Neural cell (in vitro differentiated cells): ENCODE measurements around the gene ZNF536. TPM values are rescaled to one million over a fixed set of nuclear protein-coding genes. Genes with fewer than 3 reads are reported as not detected.

Experiments used
- H2AFZ ChIP-seq: fragments of 200-600, 300-800 bp; sonication (generic), shearing (Covaris generic); 2 replicates; pipeline ENCODE4 v1.6.0; 2014; ENCODE audit warnings: low read depth, mild to moderate bottlenecking, antibody characterized with exemption, low read length, moderate library complexity
- H3F3A ChIP-seq: fragments of 200-600 bp; shearing (Covaris generic); 2 replicates; pipeline ENCODE4 v1.6.1; 2016; ENCODE audit warnings: mild to moderate bottlenecking, moderate library complexity, mixed read lengths, antibody characterized with exemption, low read length; ENCODE audit not compliant: insufficient read depth, poor library complexity, severe bottlenecking
- H3K27ac ChIP-seq: fragments of 200-600, 300-800 bp; sonication (generic), shearing (Covaris generic); 2 replicates; pipeline ENCODE4 v1.5.1; 2014; ENCODE audit warnings: mild to moderate bottlenecking, low read length, moderate library complexity
- H3K27me3 ChIP-seq: fragments of 300-800, 200-600 bp; sonication (generic), shearing (Covaris generic); 2 replicates; pipeline ENCODE4 v1.6.0; 2014; ENCODE audit warnings: mild to moderate bottlenecking, low read depth, low read length, moderate library complexity; ENCODE audit not compliant: insufficient read depth
- H3K36me3 ChIP-seq: fragments of 300-800, 200-600 bp; sonication (generic), shearing (Covaris generic); 2 replicates; pipeline ENCODE4 v1.5.1; 2014; ENCODE audit warnings: mild to moderate bottlenecking, antibody characterized with exemption, low read length, moderate library complexity; ENCODE audit not compliant: insufficient read depth
- H3K4me2 ChIP-seq: fragments of 300-800, 200-600 bp; sonication (generic), shearing (Covaris generic); 2 replicates; pipeline ENCODE4 v1.6.0; 2014; ENCODE audit warnings: mild to moderate bottlenecking, low read length
- H3K4me3 ChIP-seq: fragments of 300-800, 200-600 bp; sonication (generic), shearing (Covaris generic); 2 replicates; pipeline ENCODE4 v1.5.1; 2014; ENCODE audit warnings: mild to moderate bottlenecking, low read length, moderate library complexity
- H3K79me2 ChIP-seq: fragments of 200-600 bp; shearing (Covaris generic); replicated peaks from 2 replicates; pipeline ENCODE4 v1.6.0; 2014; ENCODE audit warnings: mild to moderate bottlenecking, low read length, moderate library complexity; ENCODE audit not compliant: insufficient read depth
- H3K9ac ChIP-seq: fragments of 300-800, 200-600 bp; sonication (generic), shearing (Covaris generic); 2 replicates; pipeline ENCODE4 v1.6.1; 2016; ENCODE audit warnings: mild to moderate bottlenecking, low read length, mixed read lengths
- H3K9me2 ChIP-seq: fragments of 200-600 bp; shearing (Covaris generic); 2 replicates; pipeline ENCODE4 v1.6.1; 2016; ENCODE audit warnings: mild to moderate bottlenecking, low read length, mixed read lengths; ENCODE audit not compliant: insufficient read depth
- H3K9me3 ChIP-seq: fragments of 200-600, 300-800 bp; sonication (generic), shearing (Covaris generic); 2 replicates; pipeline ENCODE4 v1.6.1; 2016; ENCODE audit warnings: mild to moderate bottlenecking, mixed run types, low read length, moderate library complexity, mixed read lengths
- H4K20me1 ChIP-seq: fragments of 200-600 bp; shearing (Covaris generic); 2 replicates; pipeline ENCODE4 v1.6.1; 2016; ENCODE audit warnings: mild to moderate bottlenecking, mixed run types; ENCODE audit not compliant: insufficient read depth
- EP300 ChIP-seq: fragments of 450-650 bp; conservative IDR thresholded peaks from 2 replicates; pipeline ENCODE4 v1.6.1; 2014; ENCODE audit warnings: antibody characterized with exemption, mild to moderate bottlenecking, moderate library complexity; ENCODE audit not compliant: poor library complexity, severe bottlenecking
- EZH2 ChIP-seq: fragments of 200-600, 300-800 bp; shearing (Covaris generic), sonication (generic); IDR thresholded peaks from 2 replicates; pipeline ENCODE4 v1.6.1; 2014; ENCODE audit warnings: antibody characterized with exemption, low read length, borderline replicate concordance, mild to moderate bottlenecking; ENCODE audit not compliant: insufficient read depth, poor library complexity, severe bottlenecking
- MXI1 ChIP-seq: fragments of 450-650 bp; conservative IDR thresholded peaks from 2 replicates; pipeline ENCODE4 v1.6.1; 2014; ENCODE audit warnings: antibody characterized with exemption, mild to moderate bottlenecking; ENCODE audit not compliant: poor library complexity, severe bottlenecking
- POLR2AphosphoS5 ChIP-seq: IDR thresholded peaks from 2 replicates; pipeline ENCODE4 v1.6.1; 2012
- RAD21 ChIP-seq: fragments of 450-650 bp; conservative IDR thresholded peaks from 2 replicates; pipeline ENCODE4 v1.6.1; 2014; ENCODE audit warnings: antibody characterized with exemption, mild to moderate bottlenecking, moderate library complexity
- SMC3 ChIP-seq: fragments of 450-650 bp; conservative IDR thresholded peaks from 2 replicates; pipeline ENCODE4 v1.6.1; 2014; ENCODE audit warnings: antibody characterized with exemption, mild to moderate bottlenecking, moderate library complexity; ENCODE audit not compliant: poor library complexity
- TAF1 ChIP-seq: IDR thresholded peaks from 2 replicates; pipeline ENCODE4 v1.6.1; 2012; ENCODE audit warnings: low read depth
- polyA plus RNA-seq: library from polyadenylated mRNA; depleted of rRNA; stranded (reverse); fragments of >200 nt; gene quantifications from 2 replicates; pipeline ENCODE4 v1.2.3, GENCODE V29; 2014
- TF ChIP-seq, protein P1 (sequence below): IDR thresholded peaks from 2 replicates; pipeline ENCODE4 v1.6.1; 2012; ENCODE audit warnings: borderline replicate concordance
- TF ChIP-seq, protein P2 (sequence below): fragments of 450-650 bp; IDR thresholded peaks from 2 replicates; pipeline ENCODE4 v1.5.1; 2014; ENCODE audit warnings: antibody characterized with exemption, mild to moderate bottlenecking, moderate library complexity; ENCODE audit not compliant: poor library complexity, severe bottlenecking

ZNF536 gene
- polyA plus RNA-seq, 1 donor from 2014 or later = 13.9 TPM

DNA sequence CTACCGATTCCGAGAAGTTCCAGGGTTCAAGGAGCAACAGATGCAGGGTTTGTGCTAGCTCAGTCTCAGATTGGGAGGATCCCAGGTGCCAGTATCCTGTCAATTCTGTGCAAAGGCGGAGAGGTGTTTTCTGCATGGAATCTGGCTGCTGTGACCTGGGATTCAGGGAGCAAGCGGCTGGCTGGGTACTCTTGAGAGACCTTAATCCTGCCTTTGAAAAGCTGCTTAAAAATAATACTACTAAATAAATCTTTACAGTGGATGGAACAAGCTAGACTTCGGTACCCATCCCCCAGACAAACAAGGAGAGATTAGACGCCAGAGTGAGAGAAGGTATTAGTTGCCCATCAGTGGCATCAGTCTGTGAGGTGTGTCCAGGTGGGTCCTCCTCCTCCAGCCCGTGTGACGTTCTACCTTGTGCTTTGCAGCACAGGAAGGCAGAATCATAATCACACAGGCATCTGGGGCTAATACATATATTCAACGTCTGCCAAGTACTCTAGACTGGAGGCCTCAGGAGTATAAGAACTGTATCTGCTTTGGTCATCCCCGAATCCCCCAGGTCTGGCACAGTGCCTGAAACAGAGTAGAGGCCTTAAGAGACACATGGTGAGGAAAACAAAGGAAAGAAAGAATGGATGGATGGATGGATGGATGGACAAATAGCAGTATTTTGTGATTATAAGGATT lies 230.6 kb downstream of the ZNF536 start:
- no peaks in the 10 kb centered on the region for H3K9me2 ChIP-seq
- no peak overlapping the region for H3K4me3 ChIP-seq
- no peaks in the 10 kb centered on the region for H3K79me2 ChIP-seq
- H3F3A ChIP-seq = no peaks in the 10 kb centered on the region
- no peaks in the 10 kb centered on the region for H3K9me3 ChIP-seq
- TF ChIP-seq EP300 (no peak), MXI1 (no peak), TAF1 (no peak), SMC3 (no peak), POLR2AphosphoS5 (no peak), RAD21 (no peak), EZH2 (no peak)
- TF ChIP-seq, protein P1, sequence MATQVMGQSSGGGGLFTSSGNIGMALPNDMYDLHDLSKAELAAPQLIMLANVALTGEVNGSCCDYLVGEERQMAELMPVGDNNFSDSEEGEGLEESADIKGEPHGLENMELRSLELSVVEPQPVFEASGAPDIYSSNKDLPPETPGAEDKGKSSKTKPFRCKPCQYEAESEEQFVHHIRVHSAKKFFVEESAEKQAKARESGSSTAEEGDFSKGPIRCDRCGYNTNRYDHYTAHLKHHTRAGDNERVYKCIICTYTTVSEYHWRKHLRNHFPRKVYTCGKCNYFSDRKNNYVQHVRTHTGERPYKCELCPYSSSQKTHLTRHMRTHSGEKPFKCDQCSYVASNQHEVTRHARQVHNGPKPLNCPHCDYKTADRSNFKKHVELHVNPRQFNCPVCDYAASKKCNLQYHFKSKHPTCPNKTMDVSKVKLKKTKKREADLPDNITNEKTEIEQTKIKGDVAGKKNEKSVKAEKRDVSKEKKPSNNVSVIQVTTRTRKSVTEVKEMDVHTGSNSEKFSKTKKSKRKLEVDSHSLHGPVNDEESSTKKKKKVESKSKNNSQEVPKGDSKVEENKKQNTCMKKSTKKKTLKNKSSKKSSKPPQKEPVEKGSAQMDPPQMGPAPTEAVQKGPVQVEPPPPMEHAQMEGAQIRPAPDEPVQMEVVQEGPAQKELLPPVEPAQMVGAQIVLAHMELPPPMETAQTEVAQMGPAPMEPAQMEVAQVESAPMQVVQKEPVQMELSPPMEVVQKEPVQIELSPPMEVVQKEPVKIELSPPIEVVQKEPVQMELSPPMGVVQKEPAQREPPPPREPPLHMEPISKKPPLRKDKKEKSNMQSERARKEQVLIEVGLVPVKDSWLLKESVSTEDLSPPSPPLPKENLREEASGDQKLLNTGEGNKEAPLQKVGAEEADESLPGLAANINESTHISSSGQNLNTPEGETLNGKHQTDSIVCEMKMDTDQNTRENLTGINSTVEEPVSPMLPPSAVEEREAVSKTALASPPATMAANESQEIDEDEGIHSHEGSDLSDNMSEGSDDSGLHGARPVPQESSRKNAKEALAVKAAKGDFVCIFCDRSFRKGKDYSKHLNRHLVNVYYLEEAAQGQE = no peak
- TF ChIP-seq, protein P2, sequence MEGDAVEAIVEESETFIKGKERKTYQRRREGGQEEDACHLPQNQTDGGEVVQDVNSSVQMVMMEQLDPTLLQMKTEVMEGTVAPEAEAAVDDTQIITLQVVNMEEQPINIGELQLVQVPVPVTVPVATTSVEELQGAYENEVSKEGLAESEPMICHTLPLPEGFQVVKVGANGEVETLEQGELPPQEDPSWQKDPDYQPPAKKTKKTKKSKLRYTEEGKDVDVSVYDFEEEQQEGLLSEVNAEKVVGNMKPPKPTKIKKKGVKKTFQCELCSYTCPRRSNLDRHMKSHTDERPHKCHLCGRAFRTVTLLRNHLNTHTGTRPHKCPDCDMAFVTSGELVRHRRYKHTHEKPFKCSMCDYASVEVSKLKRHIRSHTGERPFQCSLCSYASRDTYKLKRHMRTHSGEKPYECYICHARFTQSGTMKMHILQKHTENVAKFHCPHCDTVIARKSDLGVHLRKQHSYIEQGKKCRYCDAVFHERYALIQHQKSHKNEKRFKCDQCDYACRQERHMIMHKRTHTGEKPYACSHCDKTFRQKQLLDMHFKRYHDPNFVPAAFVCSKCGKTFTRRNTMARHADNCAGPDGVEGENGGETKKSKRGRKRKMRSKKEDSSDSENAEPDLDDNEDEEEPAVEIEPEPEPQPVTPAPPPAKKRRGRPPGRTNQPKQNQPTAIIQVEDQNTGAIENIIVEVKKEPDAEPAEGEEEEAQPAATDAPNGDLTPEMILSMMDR = no peak
- no peaks in the 10 kb centered on the region for H3K36me3 ChIP-seq
- no peak overlapping the region for H3K4me2 ChIP-seq
- no peaks in the 10 kb centered on the region for H4K20me1 ChIP-seq
- H3K9ac ChIP-seq = no peak overlapping the region
- no peaks in the 10 kb centered on the region for H3K27me3 ChIP-seq
- H2AFZ ChIP-seq = no peak overlapping the region
- no peak overlapping the region for H3K27ac ChIP-seq

DNA sequence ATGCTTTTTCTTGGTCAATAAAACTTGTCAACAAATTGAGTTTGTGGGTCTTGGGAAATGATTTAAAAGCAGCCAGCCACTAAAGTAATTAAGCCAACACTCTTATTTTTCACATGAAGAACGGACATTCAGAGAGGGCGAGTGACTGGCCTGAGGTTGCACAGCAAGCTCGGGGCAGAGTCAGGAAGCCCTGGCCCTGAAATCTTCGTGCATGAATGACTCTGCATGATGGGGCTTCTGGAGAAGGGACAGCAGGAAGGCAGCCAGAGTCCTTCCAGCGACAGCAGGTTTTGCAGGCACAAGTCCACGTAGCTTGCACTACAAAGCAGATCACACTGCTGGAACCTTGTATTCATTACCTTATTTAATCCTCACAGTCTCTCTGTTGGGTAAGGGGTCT lies 232.5 kb downstream of the ZNF536 start:
- TF ChIP-seq, protein P2 = no peak
- no peak for TF ChIP-seq TAF1
- no peak overlapping the region for H2AFZ ChIP-seq
- H3K27me3 ChIP-seq = no peaks in the 10 kb centered on the region
- H3K9me3 ChIP-seq = no peaks in the 10 kb centered on the region
- H3K36me3 ChIP-seq = no peaks in the 10 kb centered on the region
- no peaks in the 10 kb centered on the region for H3K9me2 ChIP-seq
- no peak overlapping the region for H3K9ac ChIP-seq
- H3K4me2 ChIP-seq = no peak overlapping the region
- H3K79me2 ChIP-seq = no peaks in the 10 kb centered on the region
- no peak overlapping the region for H3K4me3 ChIP-seq
- H3F3A ChIP-seq = no peaks in the 10 kb centered on the region
- H3K27ac ChIP-seq = no peak overlapping the region
- no peaks in the 10 kb centered on the region for H4K20me1 ChIP-seq
